Measurements from ENCODE around the gene NBPF12. TPM values are rescaled to one million over a fixed set of nuclear protein-coding genes. Genes with fewer than 3 reads are reported as not detected.
"Not testable (repeated sequence)": the region's sequence is repeated elsewhere in the genome, so short reads cannot be mapped to it uniquely, and the experiment has no call there.

The NBPF12 gene
- total RNA-seq (2013), result 12.5 TPM
- 10 to 100 TPM in 1 of 3 donors, under 1 TPM in 2; 0.40 to 18.9 (median 0.68) TPM for polyA plus RNA-seq
- polyA minus RNA-seq, result 5.5 and 6.5 TPM in 2 replicates
- 11.5 to 32.1 (median 24.1) reads per million in 11 experiments for total RNA-seq

- H3K79me2 ChIP-seq (ENCODE audit: insufficient read depth, low read length); H4K20me1 ChIP-seq (ENCODE audit: insufficient read depth, low read length); H3K36me3 ChIP-seq (replicated peaks in 1 of 2; ENCODE audit: control insufficient read depth in 1 of 2, insufficient read depth in 2 of 2, low read length in 2 of 2); H3K9me3 ChIP-seq (replicated peaks in 1 of 2; ENCODE audit: control insufficient read depth in 1 of 2, insufficient read depth in 1 of 2, low read length in 2 of 2); H3K9me3 Mint-ChIP-seq; intact Hi-C loops (cut with micrococcal nuclease); H3K36me3 Mint-ChIP-seq; H3K27me3 ChIP-seq (ENCODE audit: control insufficient read depth in 2 of 2, insufficient read depth in 2 of 2, low read length in 2 of 2): not testable (repeated sequence)
- peak; percentile 36 to 50 (median 38) for DNase-seq
- Histone ChIP-seq H3K4me3 (replicated peaks in 1 of 3; ENCODE audit: low read depth in 2 of 3, low read length in 3 of 3) (peak within 1 kb of the TSS; percentile 54 to 78 (median 65)), H3K4me2 (replicated peaks; ENCODE audit: extremely low read depth, low read length, poor library complexity, severe bottlenecking) (peak within 1 kb of the TSS; percentile 39), H2AFZ (ENCODE audit: insufficient read depth, low read depth, low read length, poor library complexity, severe bottlenecking) (peak within 1 kb of the TSS; percentile 75), H3K4me1 (ENCODE audit: control insufficient read depth in 1 of 2, insufficient read depth in 2 of 2, low read length in 2 of 2) (peaks cover 7 to 12% of the 10 kb centered on the region in 2 donors), H3K27ac (ENCODE audit: low read depth in 1 of 2, low read length in 2 of 2) (peak within 1 kb of the TSS; percentile 60 to 72), H3K9ac (ENCODE audit: insufficient read depth, low read length, poor library complexity, severe bottlenecking) (peak within 1 kb of the TSS; percentile 78)
- Mint-ChIP-seq H3K4me3 (peak within 1 kb of the TSS; percentile 95 to 97), H3K27ac (peak within 1 kb of the TSS; percentile 87 to 98 (median 95)), H3K4me1 (peaks cover 28% of the 10 kb centered on the region), H3K27me3 (ENCODE audit: low read depth in 3 of 3) (peaks cover 5 to 13% (median 7%) of the 10 kb centered on the region in 3 donors)
- under 1% methylated on average over 36 of the region's 61 CpGs for WGBS (ENCODE audit: insufficient coverage)
Observed at GRCh38 chr1:146938242-146938902, at the start of gene NBPF12. Gene NBPF12, plus strand, starts transcription at chr1:146938324. Its CDS starts 21,820 bp downstream, at chr1:146960144.

DNA sequence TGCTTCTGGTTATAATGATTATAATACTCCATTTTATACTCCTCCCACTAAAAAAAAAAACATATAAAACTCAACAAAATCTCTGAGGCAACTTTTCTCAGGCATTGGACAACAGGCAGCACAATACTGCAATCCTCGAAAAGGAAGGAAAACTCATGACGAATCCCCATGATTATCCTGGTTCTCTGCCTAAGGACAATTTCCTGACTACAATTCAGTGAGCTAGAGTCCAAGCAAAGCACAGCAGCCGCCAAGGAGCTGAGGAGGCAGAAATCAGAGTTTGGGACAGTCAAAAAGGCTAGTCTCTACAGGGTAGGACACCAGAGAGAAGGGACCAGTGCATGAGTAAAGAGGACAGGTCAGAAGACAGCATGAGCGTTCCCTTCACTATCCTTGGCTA is 46.8 kb upstream of the NBPF12 start:
- H3K4me1 Mint-ChIP-seq; H3K9ac ChIP-seq (ENCODE audit: insufficient read depth, low read length, poor library complexity, severe bottlenecking): not testable (repeated sequence)

GRCh38 chr1:146892331-146892730 is 45.8 kb upstream of the NBPF12 start:
- H3K27ac ChIP-seq (ENCODE audit: low read depth in 1 of 2, low read length in 2 of 2); H3K9ac ChIP-seq (ENCODE audit: insufficient read depth, low read length, poor library complexity, severe bottlenecking); H3K4me1 ChIP-seq (ENCODE audit: control insufficient read depth in 1 of 2, insufficient read depth in 2 of 2, low read length in 2 of 2); H2AFZ ChIP-seq (ENCODE audit: insufficient read depth, low read depth, low read length, poor library complexity, severe bottlenecking); H3K4me2 ChIP-seq (replicated peaks; ENCODE audit: extremely low read depth, low read length, poor library complexity, severe bottlenecking); H3K27ac Mint-ChIP-seq; H3K4me3 Mint-ChIP-seq; H3K27me3 Mint-ChIP-seq (ENCODE audit: low read depth in 3 of 3); intact Hi-C loops (cut with micrococcal nuclease); H3K4me3 ChIP-seq (replicated peaks in 1 of 3; ENCODE audit: low read depth in 2 of 3, low read length in 3 of 3); H3K36me3 ChIP-seq (replicated peaks in 1 of 2; ENCODE audit: control insufficient read depth in 1 of 2, insufficient read depth in 2 of 2, low read length in 2 of 2); H3K9me3 ChIP-seq (replicated peaks in 1 of 2; ENCODE audit: control insufficient read depth in 1 of 2, insufficient read depth in 1 of 2, low read length in 2 of 2); H3K4me1 Mint-ChIP-seq; H3K36me3 Mint-ChIP-seq; DNase-seq; H4K20me1 ChIP-seq (ENCODE audit: insufficient read depth, low read length); H3K79me2 ChIP-seq (ENCODE audit: insufficient read depth, low read length); H3K27me3 ChIP-seq (ENCODE audit: control insufficient read depth in 2 of 2, insufficient read depth in 2 of 2, low read length in 2 of 2): not testable (repeated sequence)
- H3K9me3 Mint-ChIP-seq, result peaks cover 5 to 20% (median 9%) of the 10 kb centered on the region in 7 donors
- no CpG with 5 or more reads among the region's 3 CpGs for WGBS (ENCODE audit: insufficient coverage)

More for the DNA sequence above, 46.8 kb upstream of the NBPF12 start:
- H3K79me2 ChIP-seq (ENCODE audit: insufficient read depth, low read length); H3K4me3 Mint-ChIP-seq; intact Hi-C loops (cut with micrococcal nuclease); H3K4me1 ChIP-seq (ENCODE audit: control insufficient read depth in 1 of 2, insufficient read depth in 2 of 2, low read length in 2 of 2); H3K27ac ChIP-seq (ENCODE audit: low read depth in 1 of 2, low read length in 2 of 2); H3K27me3 ChIP-seq (ENCODE audit: control insufficient read depth in 2 of 2, insufficient read depth in 2 of 2, low read length in 2 of 2); H3K27ac Mint-ChIP-seq; H3K9me3 ChIP-seq (replicated peaks in 1 of 2; ENCODE audit: control insufficient read depth in 1 of 2, insufficient read depth in 1 of 2, low read length in 2 of 2); H2AFZ ChIP-seq (ENCODE audit: insufficient read depth, low read depth, low read length, poor library complexity, severe bottlenecking); H3K27me3 Mint-ChIP-seq (ENCODE audit: low read depth in 3 of 3); H4K20me1 ChIP-seq (ENCODE audit: insufficient read depth, low read length); H3K4me2 ChIP-seq (replicated peaks; ENCODE audit: extremely low read depth, low read length, poor library complexity, severe bottlenecking); H3K36me3 Mint-ChIP-seq; H3K4me3 ChIP-seq (replicated peaks in 1 of 3; ENCODE audit: low read depth in 2 of 3, low read length in 3 of 3); H3K36me3 ChIP-seq (replicated peaks in 1 of 2; ENCODE audit: control insufficient read depth in 1 of 2, insufficient read depth in 2 of 2, low read length in 2 of 2); DNase-seq: not testable (repeated sequence)
- no CpG with 5 or more reads among the region's 4 CpGs for WGBS (ENCODE audit: insufficient coverage)
- peaks cover 5 to 20% (median 9%) of the 10 kb centered on the region in 7 donors for H3K9me3 Mint-ChIP-seq

- H3K27ac Mint-ChIP-seq; H4K20me1 ChIP-seq (ENCODE audit: insufficient read depth, low read length); H3K36me3 Mint-ChIP-seq; H3K27me3 ChIP-seq (ENCODE audit: control insufficient read depth in 2 of 2, insufficient read depth in 2 of 2, low read length in 2 of 2); H3K4me1 ChIP-seq (ENCODE audit: control insufficient read depth in 1 of 2, insufficient read depth in 2 of 2, low read length in 2 of 2); H3K36me3 ChIP-seq (replicated peaks in 1 of 2; ENCODE audit: control insufficient read depth in 1 of 2, insufficient read depth in 2 of 2, low read length in 2 of 2); H3K79me2 ChIP-seq (ENCODE audit: insufficient read depth, low read length); H3K4me3 Mint-ChIP-seq; H3K4me3 ChIP-seq (replicated peaks in 1 of 3; ENCODE audit: low read depth in 2 of 3, low read length in 3 of 3); intact Hi-C loops (cut with micrococcal nuclease); H3K9me3 Mint-ChIP-seq; H2AFZ ChIP-seq (ENCODE audit: insufficient read depth, low read depth, low read length, poor library complexity, severe bottlenecking); DNase-seq; H3K9me3 ChIP-seq (replicated peaks in 1 of 2; ENCODE audit: control insufficient read depth in 1 of 2, insufficient read depth in 1 of 2, low read length in 2 of 2); H3K27me3 Mint-ChIP-seq (ENCODE audit: low read depth in 3 of 3); H3K9ac ChIP-seq (ENCODE audit: insufficient read depth, low read length, poor library complexity, severe bottlenecking); H3K4me1 Mint-ChIP-seq; H3K27ac ChIP-seq (ENCODE audit: low read depth in 1 of 2, low read length in 2 of 2); H3K4me2 ChIP-seq (replicated peaks; ENCODE audit: extremely low read depth, low read length, poor library complexity, severe bottlenecking): not testable (repeated sequence)
- no CpG with 5 or more reads among the region's 8 CpGs for WGBS (ENCODE audit: insufficient coverage)
Observed at GRCh38 chr1:146907565-146908261, 30.4 kb upstream of the NBPF12 start.
